B cell (primary cell): ENCODE data around the gene NKAIN2.

Experiments
- EZH2 ChIP-seq: IDR thresholded peaks from 2 replicates; pipeline ENCODE4 v1.6.1; 2012; ENCODE audit warnings: borderline replicate concordance, low read depth, mild to moderate bottlenecking, moderate library complexity, low read length; ENCODE audit not compliant: insufficient read depth, poor library complexity, severe bottlenecking
- TF ChIP-seq, protein P1 (sequence below): fragments of 200-600 bp; IDR thresholded peaks from one replicate; pipeline ENCODE4 v1.8.0; 2022; ENCODE audit warnings: antibody characterized with exemption, mild to moderate bottlenecking

DNA sequence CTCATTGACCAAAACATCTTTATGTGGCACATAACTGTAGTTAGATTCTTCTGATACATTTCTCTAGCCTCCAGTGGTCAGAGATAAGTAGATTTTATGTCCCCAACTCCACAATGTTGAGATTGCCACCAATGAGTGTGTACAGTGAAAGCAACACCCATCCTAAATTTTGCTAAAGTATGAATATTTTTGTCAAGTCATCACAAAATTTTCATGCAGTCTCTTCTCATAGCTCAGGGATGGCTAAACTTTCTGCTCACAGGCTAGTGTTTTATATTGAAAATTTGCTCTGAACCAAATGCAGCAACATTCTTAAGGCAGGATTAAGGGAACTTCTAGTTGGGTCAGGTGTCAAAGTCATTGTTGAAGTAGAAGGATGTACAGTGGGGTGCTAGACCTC is 203.6 kb downstream of the NKAIN2 start:
- TF ChIP-seq EZH2: no peak
- TF ChIP-seq, protein P1, sequence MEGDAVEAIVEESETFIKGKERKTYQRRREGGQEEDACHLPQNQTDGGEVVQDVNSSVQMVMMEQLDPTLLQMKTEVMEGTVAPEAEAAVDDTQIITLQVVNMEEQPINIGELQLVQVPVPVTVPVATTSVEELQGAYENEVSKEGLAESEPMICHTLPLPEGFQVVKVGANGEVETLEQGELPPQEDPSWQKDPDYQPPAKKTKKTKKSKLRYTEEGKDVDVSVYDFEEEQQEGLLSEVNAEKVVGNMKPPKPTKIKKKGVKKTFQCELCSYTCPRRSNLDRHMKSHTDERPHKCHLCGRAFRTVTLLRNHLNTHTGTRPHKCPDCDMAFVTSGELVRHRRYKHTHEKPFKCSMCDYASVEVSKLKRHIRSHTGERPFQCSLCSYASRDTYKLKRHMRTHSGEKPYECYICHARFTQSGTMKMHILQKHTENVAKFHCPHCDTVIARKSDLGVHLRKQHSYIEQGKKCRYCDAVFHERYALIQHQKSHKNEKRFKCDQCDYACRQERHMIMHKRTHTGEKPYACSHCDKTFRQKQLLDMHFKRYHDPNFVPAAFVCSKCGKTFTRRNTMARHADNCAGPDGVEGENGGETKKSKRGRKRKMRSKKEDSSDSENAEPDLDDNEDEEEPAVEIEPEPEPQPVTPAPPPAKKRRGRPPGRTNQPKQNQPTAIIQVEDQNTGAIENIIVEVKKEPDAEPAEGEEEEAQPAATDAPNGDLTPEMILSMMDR: no peak
